Ectodermal cell (in vitro differentiated cells): ENCODE data around the gene PPP6R3.
A peak's percentile ranks its signal among the peaks of the same experiment; 100 is the strongest.

ENCODE experiments used
- H3K27ac ChIP-seq: 2 replicates; pipeline ENCODE4 v1.7.0; 2013; ENCODE audit warnings: mild to moderate bottlenecking, low read depth, low read length; ENCODE audit not compliant: insufficient read depth, poor library complexity, severe bottlenecking
- H3K27me3 ChIP-seq: 2 replicates; pipeline ENCODE4 v1.7.0; 2013; ENCODE audit warnings: mild to moderate bottlenecking, low read length; ENCODE audit not compliant: insufficient read depth, control insufficient read depth, poor library complexity, severe bottlenecking
- H3K36me3 ChIP-seq: one replicate; pipeline ENCODE4 v1.7.0; 2013; ENCODE audit warnings: low read length; ENCODE audit not compliant: control insufficient read depth, insufficient read depth
- H3K4me1 ChIP-seq: one replicate; pipeline ENCODE4 v1.7.0; 2013; ENCODE audit warnings: low read length; ENCODE audit not compliant: control insufficient read depth, insufficient read depth
- H3K4me3 ChIP-seq: 2 replicates; pipeline ENCODE4 v1.7.0; 2013; ENCODE audit warnings: low read depth, low read length, control low read depth; ENCODE audit not compliant: insufficient read depth
- H3K9me3 ChIP-seq: 2 replicates; pipeline ENCODE4 v1.7.0; 2013; ENCODE audit warnings: mild to moderate bottlenecking, low read length, moderate library complexity; ENCODE audit not compliant: control insufficient read depth
- WGBS, 2 experiments: methylation state at CpG; one replicate each; pipeline ENCODE4 v1.1.7; 2013; ENCODE audit warnings: missing lambda C conversion rate in 2 of 2; 5-methylcytosine and 5-hydroxymethylcytosine counted together

The PPP6R3 gene

DNA sequence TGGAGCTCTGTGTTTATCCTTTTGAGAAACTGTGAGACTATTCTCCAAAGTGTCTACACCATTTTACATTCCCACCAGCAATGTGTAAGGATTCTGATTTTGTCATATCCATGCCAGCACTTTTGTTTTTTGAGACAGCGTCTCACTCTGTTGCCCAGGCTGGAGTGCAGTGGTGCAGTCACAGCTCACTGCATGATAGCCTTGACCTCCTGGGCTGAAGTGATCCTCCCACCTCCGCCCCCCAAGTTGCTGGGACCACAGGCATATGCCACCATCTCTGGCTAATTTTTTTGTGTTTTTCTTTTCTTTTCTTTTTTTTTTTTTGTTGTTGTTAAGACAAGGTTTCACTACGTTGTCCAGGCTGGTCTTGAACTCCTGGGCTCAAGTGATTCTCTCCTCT is 35.3 kb downstream of the PPP6R3 start:
- H3K4me3 ChIP-seq = no peak overlapping the region
- 89 to 96% methylated on average over 3 of the region's 3 CpGs for WGBS, 2 experiments
- H3K27me3 ChIP-seq = no peaks in the 10 kb centered on the region
- H3K4me1 ChIP-seq = no peaks in the 10 kb centered on the region
- H3K27ac ChIP-seq = no peak overlapping the region
- H3K9me3 ChIP-seq = no peaks in the 10 kb centered on the region
- no peaks in the 10 kb centered on the region for H3K36me3 ChIP-seq

GRCh38 chr11:68497761-68498160 is 37.2 kb downstream of the PPP6R3 start:
- Histone ChIP-seq H3K27ac (no peak overlapping the region), H3K27me3 (no peaks in the 10 kb centered on the region), H3K9me3 (no peaks in the 10 kb centered on the region), H3K4me3 (no peak overlapping the region), H3K4me1 (no peaks in the 10 kb centered on the region), H3K36me3 (no peaks in the 10 kb centered on the region)
- 97 to 99% methylated on average over 2 of the region's 2 CpGs for WGBS, 2 experiments

DNA sequence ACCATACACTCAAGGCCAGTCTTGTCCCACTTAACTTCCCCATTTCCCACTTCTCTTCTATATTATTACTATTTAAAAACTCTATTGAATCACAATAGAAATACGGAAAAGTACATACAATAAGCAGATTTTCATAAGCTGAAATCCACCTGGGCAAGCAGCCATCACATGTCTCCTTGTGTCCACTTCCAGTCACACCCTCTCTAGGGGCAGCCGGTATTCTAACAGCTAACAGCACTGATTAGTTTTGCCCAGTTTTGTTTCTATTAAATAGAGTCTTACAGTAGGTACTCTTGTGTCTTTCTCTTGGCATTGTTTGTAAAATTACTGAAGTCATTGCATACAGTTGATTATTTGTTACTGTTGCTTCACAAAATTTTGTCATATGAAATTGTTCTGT is 37.8 kb downstream of the PPP6R3 start:
- WGBS, 2 experiments = 88 to 97% methylated on average over 2 of the region's 2 CpGs
- Histone ChIP-seq H3K27ac (no peak overlapping the region), H3K36me3 (no peaks in the 10 kb centered on the region), H3K9me3 (no peaks in the 10 kb centered on the region), H3K4me3 (no peak overlapping the region), H3K4me1 (no peaks in the 10 kb centered on the region), H3K27me3 (no peaks in the 10 kb centered on the region)

DNA sequence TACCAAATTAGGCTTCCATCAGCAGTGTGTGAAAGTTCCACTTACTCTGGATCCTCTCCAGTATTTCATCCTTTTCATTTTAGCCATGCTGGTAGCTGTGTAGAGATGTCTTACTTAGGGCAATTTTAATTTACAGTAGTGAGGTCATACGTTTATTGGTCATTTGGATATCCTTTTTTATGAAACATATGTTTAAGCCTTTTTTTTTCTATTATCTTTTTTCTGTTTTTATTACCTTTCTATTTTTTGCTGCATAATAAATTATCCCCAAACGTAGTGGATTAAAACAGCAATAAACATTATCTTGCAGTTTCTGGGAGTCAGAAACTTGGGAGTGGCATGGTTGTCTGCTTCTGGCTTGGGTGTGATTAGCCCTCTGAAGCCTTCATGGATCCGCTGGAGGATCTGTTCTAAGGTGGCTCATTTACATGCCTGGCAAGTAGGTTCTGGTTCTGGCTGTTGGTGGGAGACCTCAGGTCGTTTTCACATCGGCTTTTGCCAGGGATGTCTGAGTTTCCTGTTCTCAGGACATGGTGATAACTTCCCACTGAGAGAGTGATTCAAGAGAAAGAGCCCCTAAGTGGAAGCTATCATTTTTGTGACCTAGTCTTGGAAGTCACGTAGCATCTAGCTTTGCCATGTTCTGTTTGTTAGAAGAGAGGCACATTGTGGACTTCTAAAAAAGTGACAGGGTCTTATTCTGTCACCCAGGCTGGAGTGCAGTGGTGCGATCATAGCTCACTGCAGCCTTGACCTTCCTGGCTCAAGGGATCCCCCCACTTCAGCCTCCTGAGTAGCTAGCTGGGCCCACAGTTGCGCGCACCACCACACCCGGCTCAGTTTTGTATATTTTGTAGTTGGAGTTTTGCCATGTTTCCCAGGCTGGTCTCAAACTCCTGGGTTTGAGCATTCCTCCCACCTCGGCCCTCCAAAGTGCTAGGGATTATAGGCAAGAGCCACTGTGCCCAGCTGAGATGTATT is 38.6 kb downstream of the PPP6R3 start:
- no peaks in the 10 kb centered on the region for H3K36me3 ChIP-seq
- no peak overlapping the region for H3K27ac ChIP-seq
- no peaks in the 10 kb centered on the region for H3K27me3 ChIP-seq
- no peak overlapping the region for H3K4me3 ChIP-seq
- 82 to 83% methylated on average over 10 to 11 of the region's 11 CpGs for WGBS, 2 experiments
- H3K9me3 ChIP-seq = no peaks in the 10 kb centered on the region
- H3K4me1 ChIP-seq = no peaks in the 10 kb centered on the region

DNA sequence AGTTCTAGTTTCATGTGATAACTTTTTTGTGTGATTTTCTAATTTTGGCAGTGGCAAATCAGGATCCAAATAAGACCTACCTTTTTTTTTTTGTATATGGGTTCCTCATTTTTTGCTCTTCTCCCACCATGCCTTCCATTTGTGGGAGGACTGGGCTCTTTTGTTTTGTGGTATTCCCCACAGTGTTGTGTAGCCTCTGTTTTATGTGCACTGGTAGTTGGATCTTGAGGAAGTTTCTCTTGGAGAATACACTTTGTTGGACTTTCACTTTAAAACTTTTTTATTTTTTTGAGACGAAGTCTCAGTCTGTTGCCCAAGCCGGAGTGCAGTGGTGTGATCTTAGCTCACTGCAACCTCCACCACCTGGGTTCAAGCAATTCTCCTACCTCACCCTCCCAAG is 39.7 kb downstream of the PPP6R3 start:
- H3K27me3 ChIP-seq = no peaks in the 10 kb centered on the region
- H3K27ac ChIP-seq = no peak overlapping the region
- no peaks in the 10 kb centered on the region for H3K4me1 ChIP-seq
- 89 to 95% methylated on average over 2 of the region's 2 CpGs for WGBS, 2 experiments
- no peak overlapping the region for H3K4me3 ChIP-seq
- H3K36me3 ChIP-seq = no peaks in the 10 kb centered on the region
- no peaks in the 10 kb centered on the region for H3K9me3 ChIP-seq

- 95 to 97% methylated on average over 5 of the region's 6 CpGs for WGBS, 2 experiments
- no peak overlapping the region for H3K27ac ChIP-seq
- H3K4me1 ChIP-seq = no peaks in the 10 kb centered on the region
- H3K27me3 ChIP-seq = no peaks in the 10 kb centered on the region
- no peaks in the 10 kb centered on the region for H3K36me3 ChIP-seq
- H3K9me3 ChIP-seq = no peaks in the 10 kb centered on the region
- no peak overlapping the region for H3K4me3 ChIP-seq
Observed at GRCh38 chr11:68501813-68502212, 41.3 kb downstream of the PPP6R3 start.

DNA sequence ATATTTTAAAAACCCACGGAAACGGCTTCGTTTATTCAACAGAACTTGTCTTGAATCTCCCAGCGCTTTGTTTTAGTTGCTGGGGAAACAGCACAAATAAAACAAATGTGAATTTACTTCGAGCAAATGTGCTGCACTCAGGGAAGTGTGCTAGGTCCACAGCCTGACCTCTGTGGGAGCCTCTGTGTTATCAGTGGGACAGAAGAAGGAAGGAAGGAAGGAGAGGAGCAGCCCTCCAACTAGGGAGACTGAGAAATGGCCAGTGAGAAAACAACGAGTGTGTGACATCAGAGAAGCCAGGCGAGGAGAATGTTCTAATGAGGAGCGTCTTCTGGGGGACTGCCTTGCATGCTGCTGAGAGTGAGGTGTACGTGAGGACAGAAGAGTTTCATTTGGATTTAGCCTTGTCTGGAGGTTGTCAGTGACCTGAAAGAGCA is 42.7 kb downstream of the PPP6R3 start:
- Histone ChIP-seq H3K4me1 (no peaks in the 10 kb centered on the region), H3K4me3 (no peak overlapping the region), H3K9me3 (no peaks in the 10 kb centered on the region), H3K27ac (peak overlapping the region; percentile 6), H3K27me3 (no peaks in the 10 kb centered on the region), H3K36me3 (no peaks in the 10 kb centered on the region)
- WGBS, 2 experiments = 91 to 92% methylated on average over 9 of the region's 9 CpGs

DNA sequence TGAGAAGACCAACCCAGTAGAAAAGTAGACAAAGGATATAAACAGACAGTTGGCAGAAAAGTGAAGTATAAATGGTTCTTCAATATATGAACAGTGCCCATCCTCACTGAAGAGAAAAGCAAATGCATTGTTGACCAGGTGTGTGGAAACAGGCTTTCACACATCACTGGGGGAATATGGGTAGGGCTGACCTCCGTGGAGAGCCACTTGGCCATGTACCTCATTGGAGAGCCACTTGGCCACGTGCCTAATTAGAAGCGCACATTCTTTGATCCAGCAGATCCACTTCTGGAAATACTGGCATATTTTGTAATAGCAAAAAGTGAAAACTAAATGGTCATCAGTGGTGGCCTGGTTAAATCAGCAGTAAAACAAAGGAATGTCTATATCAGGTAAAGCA is 43.2 kb downstream of the PPP6R3 start:
- Histone ChIP-seq H3K36me3 (no peaks in the 10 kb centered on the region), H3K9me3 (no peaks in the 10 kb centered on the region), H3K27me3 (no peaks in the 10 kb centered on the region), H3K4me1 (no peaks in the 10 kb centered on the region), H3K27ac (no peak overlapping the region), H3K4me3 (no peak overlapping the region)
- 88 to 94% methylated on average over 3 of the region's 3 CpGs for WGBS, 2 experiments

- Histone ChIP-seq H3K36me3 (no peaks in the 10 kb centered on the region), H3K27ac (no peak overlapping the region)
- 93 to 95% methylated on average over 4 to 6 of the region's 6 CpGs for WGBS, 2 experiments
Observed at GRCh38 chr11:68504432-68505066, 44.0 kb downstream of the PPP6R3 start.

DNA sequence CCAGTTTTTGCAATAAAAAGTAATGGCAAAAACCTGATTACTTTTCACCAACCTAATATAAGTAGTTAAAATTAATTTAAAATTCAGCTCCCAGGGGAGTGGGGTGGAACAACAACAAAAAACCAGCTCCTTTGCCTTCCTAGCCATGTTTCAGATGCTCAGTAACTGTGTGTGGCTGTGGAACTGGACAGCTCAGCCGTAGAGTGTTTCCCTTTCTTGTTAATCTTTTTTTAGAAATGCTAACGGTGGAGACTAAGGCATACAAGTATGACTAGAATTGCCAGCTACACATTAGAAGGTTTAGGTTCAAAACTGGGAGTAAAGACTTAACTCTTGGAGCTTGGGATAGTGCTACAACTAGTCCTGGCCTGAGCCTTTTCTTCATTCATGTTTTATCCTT is 45.0 kb downstream of the PPP6R3 start:
- Histone ChIP-seq H3K27me3 (no peaks in the 10 kb centered on the region), H3K36me3 (no peaks in the 10 kb centered on the region), H3K4me3 (no peak overlapping the region), H3K4me1 (no peaks in the 10 kb centered on the region), H3K27ac (no peak overlapping the region), H3K9me3 (no peaks in the 10 kb centered on the region)
- 91 to 97% methylated on average over 2 of the region's 2 CpGs for WGBS, 2 experiments

More at GRCh38 chr11:68504432-68505066, 44.0 kb downstream of the PPP6R3 start:
- Histone ChIP-seq H3K4me1 (no peaks in the 10 kb centered on the region), H3K9me3 (no peaks in the 10 kb centered on the region), H3K4me3 (no peak overlapping the region), H3K27me3 (no peaks in the 10 kb centered on the region)
